Effector memory CD8-positive, alpha-beta T cell (primary cell): ENCODE measurements around the gene SLC6A5.
"Not testable (repeated sequence)": the region's sequence is repeated elsewhere in the genome, so short reads cannot be mapped to it uniquely, and the experiment has no call there.

ENCODE experiments used
- ATAC-seq: fragments of 150-1000 bp; cut with Tn5 transposase; replicated peaks from 2 replicates; pipeline ENCODE4 v1.10.0; 2021; ENCODE audit warnings: mild to moderate bottlenecking, moderate library complexity
- DNase-seq, 3 experiments: peaks; one replicate each; pipeline ENCODE4 v3.0.0; 2021
- H3K27ac Mint-ChIP-seq, 2 donors: one replicate each; pipeline ENCODE4 v1.8.0; 2022; ENCODE audit warnings: mild to moderate bottlenecking in 2 of 2, mixed read lengths in 2 of 2, moderate library complexity in 2 of 2
- H3K27me3 Mint-ChIP-seq, 2 donors: one replicate each; pipeline ENCODE4 v1.8.0; 2022; ENCODE audit warnings: mixed read lengths in 2 of 2
- H3K36me3 Mint-ChIP-seq: one replicate; pipeline ENCODE4 v1.8.0; 2022; ENCODE audit warnings: mild to moderate bottlenecking, moderate library complexity, mixed read lengths; ENCODE audit not compliant: insufficient read depth
- H3K4me1 Mint-ChIP-seq, 2 donors: one replicate each; pipeline ENCODE4 v1.8.0; 2022; ENCODE audit warnings: low read depth in 2 of 2, mixed read lengths in 2 of 2
- H3K4me3 Mint-ChIP-seq, 2 donors: one replicate each; pipeline ENCODE4 v1.8.0; 2022; ENCODE audit warnings: mild to moderate bottlenecking in 2 of 2, mixed read lengths in 2 of 2, moderate library complexity in 2 of 2
- H3K9me3 Mint-ChIP-seq, 2 donors: one replicate each; pipeline ENCODE4 v1.8.0; 2022; ENCODE audit warnings: mixed read lengths in 2 of 2
- total RNA-seq, 9 experiments: gene quantifications; one replicate each; lab custom pipeline; 2026; lab: John Stamatoyannopoulos, UW

Gene SLC6A5
- 0 to 0.11 (median 0) reads per million in 9 experiments for total RNA-seq

GRCh38 chr11:20599221-20600019, at the start of gene SLC6A5:
SLC6A5 (plus strand) TSS chr11:20599608; CDS start chr11:20599673, 65 bp downstream.
- Mint-ChIP-seq H3K27ac (no peak within 1 kb of the TSS), H3K4me3 (no peak within 1 kb of the TSS)

GRCh38 chr11:20551096-20551495, 48.3 kb upstream of the SLC6A5 start:
- H3K4me1 Mint-ChIP-seq: no peaks in the 10 kb centered on the region
- H3K27me3 Mint-ChIP-seq: peaks cover 5 to 35% of the 10 kb centered on the region in 2 donors

More at GRCh38 chr11:20599221-20600019, at the start of gene SLC6A5:
- H3K4me1 Mint-ChIP-seq: peaks cover 0 to 3% of the 10 kb centered on the region in 2 donors
- peaks cover 92 to 98% of the 10 kb centered on the region in 2 donors for H3K27me3 Mint-ChIP-seq
- peaks cover 0 to 2% of the 10 kb centered on the region in 2 donors for H3K9me3 Mint-ChIP-seq
- peaks cover 1% of the 10 kb centered on the region for H3K36me3 Mint-ChIP-seq
- ATAC-seq (no peak), DNase-seq (no peak)

GRCh38 chr11:20555783-20556182, 43.6 kb upstream of the SLC6A5 start:
- no peak overlapping the region for H3K27ac Mint-ChIP-seq
- ATAC-seq (no peak), DNase-seq (no peak)
- peaks cover 15 to 56% of the 10 kb centered on the region in 2 donors for H3K27me3 Mint-ChIP-seq
- no peak overlapping the region for H3K4me3 Mint-ChIP-seq
- H3K36me3 Mint-ChIP-seq: no peaks in the 10 kb centered on the region
- H3K4me1 Mint-ChIP-seq: no peaks in the 10 kb centered on the region
- peaks cover 7 to 8% of the 10 kb centered on the region in 2 donors for H3K9me3 Mint-ChIP-seq

More at GRCh38 chr11:20551096-20551495, 48.3 kb upstream of the SLC6A5 start:
- no peak overlapping the region for H3K27ac Mint-ChIP-seq
- H3K4me3 Mint-ChIP-seq: no peak overlapping the region
- peaks cover under 1 to 2% of the 10 kb centered on the region in 2 donors for H3K9me3 Mint-ChIP-seq
- peaks cover 3% of the 10 kb centered on the region for H3K36me3 Mint-ChIP-seq
- DNase-seq (no peak), ATAC-seq (no peak)

GRCh38 chr11:20556396-20556795, 43.0 kb upstream of the SLC6A5 start:
- H3K36me3 Mint-ChIP-seq, ATAC-seq, H3K4me3 Mint-ChIP-seq, DNase-seq, H3K9me3 Mint-ChIP-seq, H3K27ac Mint-ChIP-seq, H3K4me1 Mint-ChIP-seq: not testable (repeated sequence)
- peaks cover 15 to 54% of the 10 kb centered on the region in 2 donors for H3K27me3 Mint-ChIP-seq

- peaks cover 7 to 8% of the 10 kb centered on the region in 2 donors for H3K9me3 Mint-ChIP-seq
- no peaks in the 10 kb centered on the region for H3K36me3 Mint-ChIP-seq
- peaks cover 10 to 45% of the 10 kb centered on the region in 2 donors for H3K27me3 Mint-ChIP-seq
- DNase-seq (no peak), ATAC-seq (no peak)
- H3K4me1 Mint-ChIP-seq: no peaks in the 10 kb centered on the region
- H3K27ac Mint-ChIP-seq: no peak overlapping the region
- no peak overlapping the region for H3K4me3 Mint-ChIP-seq
These were observed 40.7 kb upstream of the SLC6A5 start for GRCh38 chr11:20558741-20559140.

- DNase-seq (no peak), ATAC-seq (no peak)
- H3K27ac Mint-ChIP-seq: no peak overlapping the region
- H3K27me3 Mint-ChIP-seq: peaks cover 10 to 35% of the 10 kb centered on the region in 2 donors
- H3K4me3 Mint-ChIP-seq: no peak overlapping the region
- no peaks in the 10 kb centered on the region for H3K36me3 Mint-ChIP-seq
- peaks cover 7 to 8% of the 10 kb centered on the region in 2 donors for H3K9me3 Mint-ChIP-seq
- H3K4me1 Mint-ChIP-seq: no peaks in the 10 kb centered on the region
These were observed 39.7 kb upstream of the SLC6A5 start for GRCh38 chr11:20559523-20560300.

GRCh38 chr11:20561915-20562314, 37.5 kb upstream of the SLC6A5 start:
- H3K27ac Mint-ChIP-seq: no peak overlapping the region
- no peaks in the 10 kb centered on the region for H3K36me3 Mint-ChIP-seq
- no peaks in the 10 kb centered on the region for H3K4me1 Mint-ChIP-seq
- H3K4me3 Mint-ChIP-seq: no peak overlapping the region
- no peak for ATAC-seq
- no peaks in the 10 kb centered on the region for H3K9me3 Mint-ChIP-seq
- H3K27me3 Mint-ChIP-seq: peaks cover 10 to 20% of the 10 kb centered on the region in 2 donors
- no peak for DNase-seq

GRCh38 chr11:20563866-20564265, 35.5 kb upstream of the SLC6A5 start:
- H3K27me3 Mint-ChIP-seq: peaks cover 20 to 24% of the 10 kb centered on the region in 2 donors
- ATAC-seq: no peak
- H3K4me3 Mint-ChIP-seq: no peak overlapping the region
- H3K4me1 Mint-ChIP-seq: no peaks in the 10 kb centered on the region
- H3K27ac Mint-ChIP-seq: no peak overlapping the region
- DNase-seq: no peak
- H3K9me3 Mint-ChIP-seq: no peaks in the 10 kb centered on the region
- H3K36me3 Mint-ChIP-seq: no peaks in the 10 kb centered on the region

- no peak overlapping the region for H3K4me3 Mint-ChIP-seq
- H3K36me3 Mint-ChIP-seq: no peaks in the 10 kb centered on the region
- H3K9me3 Mint-ChIP-seq: no peaks in the 10 kb centered on the region
- H3K4me1 Mint-ChIP-seq: no peaks in the 10 kb centered on the region
- H3K27ac Mint-ChIP-seq: no peak overlapping the region
- DNase-seq (no peak), ATAC-seq (no peak)
- H3K27me3 Mint-ChIP-seq: peaks cover 16 to 24% of the 10 kb centered on the region in 2 donors
These were observed 34.4 kb upstream of the SLC6A5 start for GRCh38 chr11:20564846-20565635.

- not testable (repeated sequence) for DNase-seq
These were observed 33.3 kb upstream of the SLC6A5 start for GRCh38 chr11:20566115-20566514.

GRCh38 chr11:20566591-20567434, 32.6 kb upstream of the SLC6A5 start:
- H3K9me3 Mint-ChIP-seq: no peaks in the 10 kb centered on the region
- no peaks in the 10 kb centered on the region for H3K36me3 Mint-ChIP-seq

More at GRCh38 chr11:20566115-20566514, 33.3 kb upstream of the SLC6A5 start:
- H3K27ac Mint-ChIP-seq, H3K36me3 Mint-ChIP-seq, ATAC-seq, H3K9me3 Mint-ChIP-seq, H3K4me1 Mint-ChIP-seq, H3K4me3 Mint-ChIP-seq: not testable (repeated sequence)
- peaks cover 9 to 24% of the 10 kb centered on the region in 2 donors for H3K27me3 Mint-ChIP-seq

GRCh38 chr11:20579725-20580124, 19.7 kb upstream of the SLC6A5 start:
- H3K27ac Mint-ChIP-seq, H3K36me3 Mint-ChIP-seq, ATAC-seq, H3K27me3 Mint-ChIP-seq, H3K9me3 Mint-ChIP-seq, H3K4me1 Mint-ChIP-seq, H3K4me3 Mint-ChIP-seq, DNase-seq: not testable (repeated sequence)

More at GRCh38 chr11:20566591-20567434, 32.6 kb upstream of the SLC6A5 start:
- Mint-ChIP-seq H3K4me1 (no peaks in the 10 kb centered on the region), H3K4me3 (no peak overlapping the region), H3K27ac (no peak overlapping the region), H3K27me3 (peaks cover 9 to 24% of the 10 kb centered on the region in 2 donors)
- ATAC-seq (no peak), DNase-seq (no peak)
